Stimulated activated CD8-positive, alpha-beta memory T cell treated with anti-CD3 and anti-CD28 coated beads, Interleukin-12 subunit alpha, Interleukin-12 subunit beta, amount 100 ng/mL, for 1 hour (primary cell): Measurements from ENCODE around the gene NKIRAS2.
"Not testable (repeated sequence)": the region's sequence is repeated elsewhere in the genome, so short reads cannot be mapped to it uniquely, and the experiment has no call there.

Experiments
- DNase-seq: peaks from one replicate; pipeline ENCODE4 v3.0.0-alpha.2; 2020; ENCODE audit warnings: low read depth

NKIRAS2 gene

DNA sequence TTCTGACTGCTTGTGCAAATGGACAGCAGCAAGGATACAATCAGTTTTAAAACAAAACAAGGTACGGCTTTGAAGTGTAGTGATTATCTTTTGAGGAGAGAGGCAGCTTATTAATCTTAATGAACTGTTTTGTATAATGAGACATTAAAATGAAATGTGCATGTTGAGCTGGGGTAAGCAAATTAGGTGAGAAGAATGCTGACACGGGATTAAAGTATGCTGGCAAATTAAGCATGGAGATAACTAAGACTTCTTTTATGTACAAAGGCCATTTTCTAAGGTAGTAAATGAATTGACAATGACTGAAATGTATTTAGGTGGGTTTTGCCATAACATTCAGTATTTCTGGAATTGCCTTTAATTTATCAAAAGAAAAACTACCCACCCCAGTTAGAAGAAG is 21.4 kb upstream of the NKIRAS2 start:
- no peak for DNase-seq

DNA sequence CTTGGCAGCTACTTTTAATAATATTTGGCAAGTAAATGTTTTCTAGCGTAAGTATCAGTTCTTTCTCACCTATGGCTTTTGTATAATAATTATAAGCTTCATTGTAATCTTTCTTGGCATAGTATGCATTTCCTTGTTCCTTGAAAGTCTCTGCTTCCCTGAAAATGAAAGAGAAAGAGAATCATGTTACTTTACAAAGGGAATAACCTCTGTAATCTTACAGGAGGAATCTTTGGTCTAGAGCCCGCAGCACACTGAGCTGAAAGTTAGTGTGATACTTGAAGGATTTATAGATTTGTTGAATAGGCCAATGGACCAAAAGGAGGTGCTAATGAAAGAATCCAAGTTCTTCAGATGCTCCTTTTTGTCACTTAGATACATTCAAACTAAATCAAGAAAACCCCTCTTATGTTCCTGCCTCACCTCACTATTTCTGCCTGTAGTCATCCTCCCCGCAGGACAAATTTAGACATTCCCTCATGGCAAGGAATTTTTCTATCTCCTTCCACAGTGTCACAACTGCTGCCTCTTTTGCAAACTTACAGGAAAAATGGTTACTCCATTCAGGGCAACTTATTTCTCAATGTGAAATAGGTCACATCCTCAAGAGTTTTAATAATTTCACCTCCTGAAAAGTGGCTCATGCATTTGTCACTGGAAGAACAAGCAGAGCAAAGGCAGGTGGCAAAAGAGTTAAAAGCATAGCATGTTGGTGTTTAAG is 19.3 kb upstream of the NKIRAS2 start:
- DNase-seq, result no peak

DNA sequence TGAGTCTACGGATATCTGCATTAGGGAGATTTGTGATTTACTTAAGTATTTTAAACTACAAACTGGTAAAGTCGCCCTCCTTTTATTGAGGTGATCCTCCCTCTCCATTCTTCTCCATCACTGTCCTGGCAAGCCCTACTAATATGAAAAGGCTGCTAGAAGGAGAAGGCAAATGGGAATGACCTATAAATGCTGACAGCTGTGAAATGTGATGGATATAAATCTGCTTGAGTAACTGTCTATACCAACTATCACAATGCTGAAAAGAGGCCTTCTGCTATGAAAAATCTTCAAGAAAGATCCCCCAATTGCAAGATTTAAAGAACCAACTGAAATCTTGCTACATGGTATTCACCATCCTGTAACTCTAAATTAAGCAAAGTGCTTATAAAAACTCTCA is 18.2 kb upstream of the NKIRAS2 start:
- no peak for DNase-seq

DNA sequence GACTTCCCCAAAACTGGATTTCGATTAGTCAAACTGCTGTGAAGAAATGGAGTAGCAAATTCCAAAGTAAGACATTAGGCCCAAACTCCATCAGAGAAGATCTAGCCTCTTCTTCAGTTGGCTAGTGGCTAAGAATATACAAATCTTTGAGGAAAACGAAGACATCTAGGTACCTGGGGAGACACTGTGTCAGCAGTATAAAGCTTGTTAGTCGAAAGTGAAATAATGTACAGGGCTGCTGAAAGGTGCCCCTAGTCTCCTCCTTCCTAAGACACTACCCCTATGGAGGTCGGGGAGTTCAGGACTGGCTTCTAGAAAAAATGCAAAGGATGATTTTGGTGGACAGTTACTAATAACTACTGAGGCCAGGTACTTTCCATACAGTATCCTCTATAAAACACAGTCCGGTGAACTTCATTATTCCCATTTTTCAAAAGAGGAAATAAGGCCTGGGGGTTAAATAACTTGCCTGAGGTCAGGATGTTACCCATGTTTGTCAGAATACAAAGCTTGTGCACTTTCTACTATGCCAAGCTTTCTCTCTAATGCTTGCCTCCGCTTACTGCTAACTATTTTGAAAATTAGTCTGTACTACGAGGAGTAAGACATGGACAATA is 17.6 kb upstream of the NKIRAS2 start:
- no peak for DNase-seq

DNA sequence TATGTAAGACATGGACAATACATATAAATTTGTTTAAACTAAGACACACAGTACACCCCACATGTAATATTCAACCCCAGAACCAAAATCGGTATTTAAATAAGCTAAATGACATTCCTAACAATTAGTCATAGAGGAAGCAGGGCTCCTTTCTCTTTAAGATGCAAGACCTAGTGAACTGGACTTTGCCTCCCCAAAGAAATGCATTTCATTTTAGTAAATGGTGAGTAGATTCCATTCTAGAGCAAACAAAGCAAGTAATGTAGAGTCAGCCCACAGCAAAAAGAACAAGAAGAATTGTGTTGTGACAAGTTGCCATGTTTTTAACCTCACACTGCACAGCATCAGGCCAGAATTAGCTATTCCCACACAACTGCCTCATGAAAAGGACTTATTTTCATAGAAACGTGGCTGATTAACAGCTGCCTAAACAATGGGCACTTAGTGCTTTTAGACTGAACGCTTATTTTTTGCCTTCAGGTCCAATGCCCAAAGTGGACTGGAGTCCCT is 17.0 kb upstream of the NKIRAS2 start:
- no peak for DNase-seq

DNA sequence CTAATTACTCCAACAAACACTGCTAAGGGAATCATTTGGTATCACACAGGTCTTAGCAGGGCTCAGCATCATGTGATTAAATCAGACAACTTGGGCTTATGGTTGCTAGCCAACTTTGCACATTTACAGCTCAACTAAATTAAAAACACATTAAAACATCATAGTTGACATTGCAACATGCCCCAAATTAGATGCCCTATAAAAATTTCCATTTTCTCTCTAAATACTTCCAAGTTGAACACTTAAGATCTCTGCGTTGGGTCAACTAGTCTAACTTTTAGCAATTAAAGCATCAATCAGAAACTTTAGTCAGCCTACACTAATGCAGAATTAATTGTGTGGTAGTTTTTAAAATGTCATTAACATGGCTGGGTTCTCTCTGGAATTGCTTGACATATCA is 14.7 kb upstream of the NKIRAS2 start:
- no peak for DNase-seq

DNA sequence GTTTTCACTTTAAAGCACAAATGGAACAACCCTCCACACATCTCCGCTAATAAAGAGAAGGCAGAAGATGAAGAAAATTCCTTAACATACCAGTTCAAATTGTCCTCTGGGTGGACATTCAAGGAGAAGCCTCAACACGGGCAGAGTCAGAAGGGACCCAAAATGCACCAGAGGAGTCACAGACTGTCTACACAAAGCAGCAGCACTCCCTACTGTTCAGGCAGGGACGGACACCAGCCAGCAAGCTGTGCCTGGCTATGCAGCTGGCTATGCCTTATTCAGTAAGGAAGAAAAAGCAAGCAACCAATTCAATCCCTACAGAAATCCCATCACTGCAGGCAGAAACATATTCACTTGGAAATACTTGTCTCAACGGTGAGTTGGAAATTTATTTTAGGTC is 10.7 kb upstream of the NKIRAS2 start:
- DNase-seq, result no peak

DNA sequence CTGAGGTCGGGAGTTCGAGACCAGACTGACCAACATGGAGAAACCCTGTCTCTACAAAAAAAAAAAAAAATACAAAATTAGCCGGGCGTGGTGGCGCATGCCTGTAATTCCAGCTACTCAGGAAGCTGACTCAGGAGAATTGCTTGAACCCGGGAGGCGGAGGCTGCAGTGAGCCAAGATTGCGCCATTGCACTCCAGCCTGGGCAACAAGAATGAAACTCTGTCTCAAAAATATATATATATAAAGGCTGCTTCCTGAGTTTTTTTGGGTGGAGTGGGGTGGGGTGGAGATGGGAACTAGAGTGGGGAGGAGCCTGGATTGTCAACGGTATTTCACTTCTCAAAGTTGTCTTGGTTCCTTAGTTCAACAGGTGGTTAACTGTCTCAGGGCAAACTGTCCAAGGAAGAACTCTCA is 9.6 kb upstream of the NKIRAS2 start:
- not testable (repeated sequence) for DNase-seq

DNA sequence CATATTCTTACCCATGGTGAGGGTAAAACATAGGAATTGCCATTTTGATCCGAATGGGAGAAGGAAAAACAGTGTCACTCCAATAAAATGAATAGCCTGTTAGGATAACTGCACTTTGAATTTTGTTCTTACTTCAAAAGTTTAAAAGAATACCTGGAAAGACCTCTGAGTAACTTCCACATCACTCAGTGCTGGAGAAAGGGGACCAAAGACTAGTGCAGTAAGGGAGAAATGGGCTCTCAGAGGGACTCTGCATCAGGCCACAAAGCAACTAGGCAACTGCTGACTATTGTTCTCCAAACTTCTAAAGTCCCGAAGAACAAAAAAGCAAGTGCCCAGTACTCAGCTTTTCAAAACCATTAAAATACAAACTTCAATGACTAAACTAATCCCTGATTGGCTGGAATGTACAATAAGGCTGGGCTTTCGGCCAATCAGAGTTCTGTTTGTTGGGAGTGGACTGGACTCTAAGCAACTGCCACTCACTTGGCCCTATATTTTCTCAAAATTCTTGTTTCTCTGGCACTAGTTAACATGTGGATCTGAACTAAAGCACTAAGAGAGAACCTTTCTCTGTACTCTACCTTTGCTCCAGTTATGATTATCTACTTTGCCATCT is 8.9 kb upstream of the NKIRAS2 start:
- DNase-seq, result no peak

DNA sequence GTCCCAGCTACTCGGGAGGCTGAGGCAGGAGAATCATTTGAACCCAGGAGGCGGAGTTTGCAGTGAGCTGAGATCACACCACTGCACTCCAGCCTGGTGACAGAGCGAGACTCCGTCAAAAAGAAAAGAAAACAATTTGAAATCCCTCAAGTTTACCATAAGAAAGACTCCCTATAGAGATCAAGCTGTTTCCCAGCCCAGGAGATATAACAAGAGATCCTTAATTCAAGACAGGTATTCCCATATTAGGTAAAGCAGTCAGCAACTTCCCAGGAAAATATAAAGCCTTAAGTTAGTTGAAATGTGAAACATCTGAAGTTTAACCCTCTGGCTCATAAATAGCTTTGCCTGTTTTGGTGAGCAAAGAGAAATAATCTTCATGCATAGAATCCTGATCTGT is 7.5 kb upstream of the NKIRAS2 start:
- DNase-seq, result not testable (repeated sequence)

DNA sequence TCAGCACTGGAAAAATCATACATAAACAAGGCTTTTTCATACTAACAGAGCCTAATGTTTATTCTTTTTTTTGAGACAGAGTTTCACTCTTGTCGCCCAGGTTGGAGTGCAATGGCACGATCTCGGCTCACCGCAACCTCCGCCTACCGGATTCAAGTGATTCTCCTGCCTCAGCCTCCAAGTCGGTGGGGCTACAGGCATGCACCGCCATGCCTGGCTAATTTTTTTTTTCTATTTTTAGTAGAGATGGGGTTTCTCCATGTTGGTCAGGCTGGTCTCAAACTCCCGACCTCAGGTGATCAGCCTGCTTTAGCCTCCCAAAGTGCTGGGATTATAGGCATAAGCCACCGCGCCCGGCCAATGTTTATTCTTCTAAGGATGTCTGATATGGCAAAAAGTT is 6.2 kb upstream of the NKIRAS2 start:
- DNase-seq, result not testable (repeated sequence)

DNA sequence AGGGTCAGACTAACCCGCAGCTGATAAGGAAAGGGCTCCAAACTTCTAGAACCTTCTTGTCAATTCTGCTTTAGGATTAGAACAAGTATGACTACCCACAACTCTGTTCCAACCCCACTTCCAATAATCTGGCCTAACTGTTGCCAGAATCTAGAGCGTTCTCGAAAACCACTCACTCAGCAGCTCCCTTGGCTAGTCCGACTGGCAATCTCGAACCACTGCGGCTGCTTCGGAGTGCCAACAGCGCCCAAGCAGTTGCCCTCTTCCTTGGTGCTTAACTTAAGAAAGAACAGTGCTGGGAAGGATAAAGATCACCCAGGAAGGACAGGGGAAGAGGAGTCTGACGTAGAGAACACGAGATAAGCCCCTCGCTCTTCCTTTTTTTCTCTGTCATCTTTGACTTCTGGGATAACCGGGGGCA is 3.5 kb upstream of the NKIRAS2 start:
- DNase-seq, result no peak

DNA sequence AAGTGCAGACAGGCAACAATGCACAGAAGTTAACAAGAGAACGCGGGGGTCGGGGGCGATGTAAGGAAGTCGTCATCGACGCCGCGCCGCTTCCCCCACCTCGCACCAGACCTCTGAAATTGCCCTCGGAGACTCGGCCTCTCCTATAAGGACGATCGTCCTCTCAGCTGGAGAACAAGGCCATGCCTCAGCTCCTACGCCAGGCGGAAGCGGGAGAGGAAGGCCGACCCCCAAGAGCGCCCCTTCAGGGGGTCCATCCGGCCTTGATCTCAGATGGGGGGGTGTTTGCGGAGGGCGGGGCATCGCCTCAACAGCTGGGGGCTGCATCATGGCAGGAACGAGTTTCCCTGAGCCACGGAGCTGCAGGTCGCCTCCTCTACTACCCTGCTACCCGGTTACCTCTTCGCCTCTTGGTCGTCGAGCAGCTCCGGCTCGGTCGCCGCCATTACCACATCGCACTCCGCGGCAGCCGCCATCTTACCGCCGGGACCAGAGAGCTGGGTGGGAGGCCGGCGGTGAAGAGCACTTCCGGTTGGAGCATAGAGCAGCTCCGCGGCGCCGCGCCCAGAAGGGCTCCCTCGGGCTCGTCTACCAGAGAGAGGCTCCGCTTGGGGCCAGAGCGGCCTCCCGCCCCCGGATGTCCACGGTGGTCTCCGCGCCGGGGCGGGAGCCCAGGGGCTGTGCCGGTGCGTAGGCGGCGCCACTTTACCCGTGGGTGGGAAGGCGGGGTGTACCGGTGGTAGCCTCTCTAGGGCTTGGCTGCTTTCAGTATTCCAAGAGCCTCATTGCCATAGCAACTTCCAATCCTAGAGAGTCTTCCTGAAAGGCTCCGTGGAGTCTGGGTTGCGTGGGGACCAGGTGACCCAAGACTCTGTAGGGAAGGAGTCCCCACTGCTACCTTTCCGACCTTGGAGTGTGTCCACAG is 2.7 kb upstream of the NKIRAS2 start, which contains the start of gene DNAJC7:
DNAJC7 (minus strand) TSS at position 499 of the 925 bp plus-strand sequence; CDS start at position 476, 23 bp downstream.
- peak; percentile 81 for DNase-seq

DNA sequence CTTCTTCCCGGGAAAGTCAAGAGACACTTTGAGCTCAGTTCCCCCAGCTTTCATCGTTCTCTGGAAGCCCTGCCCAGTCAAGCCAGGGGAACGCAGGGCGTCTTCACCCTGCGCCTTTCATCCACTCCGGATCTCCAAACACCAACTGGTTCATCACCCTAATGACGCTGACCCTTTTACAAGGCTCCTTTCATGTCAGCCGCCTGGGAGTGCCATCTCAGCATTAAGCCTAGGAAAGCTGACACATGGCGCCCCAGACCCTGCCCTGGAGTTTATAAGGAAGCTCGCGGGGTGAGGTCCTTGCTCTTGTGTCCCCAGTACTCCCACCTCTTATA is 2.1 kb upstream of the NKIRAS2 start:
- no peak for DNase-seq

DNA sequence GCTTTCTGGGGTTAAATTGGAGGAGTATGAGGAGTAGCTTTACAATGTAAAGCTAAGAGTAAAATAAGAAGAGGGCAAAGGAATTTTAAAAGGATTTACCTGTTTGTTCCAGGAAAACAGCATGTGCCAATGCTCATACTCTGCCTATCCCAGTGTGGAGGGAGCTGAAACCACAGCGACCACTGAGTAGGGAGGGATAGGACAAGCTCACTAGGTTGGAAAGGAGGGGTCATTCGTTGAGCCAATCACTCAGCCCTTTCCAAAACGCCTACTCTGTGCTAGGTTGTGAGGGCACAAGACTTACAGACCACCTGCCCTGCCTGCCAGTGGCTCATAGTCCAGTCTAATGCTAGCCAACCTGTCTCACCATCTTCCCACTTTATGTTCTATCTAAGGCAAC is 1.6 kb upstream of the NKIRAS2 start:
- no peak for DNase-seq

DNA sequence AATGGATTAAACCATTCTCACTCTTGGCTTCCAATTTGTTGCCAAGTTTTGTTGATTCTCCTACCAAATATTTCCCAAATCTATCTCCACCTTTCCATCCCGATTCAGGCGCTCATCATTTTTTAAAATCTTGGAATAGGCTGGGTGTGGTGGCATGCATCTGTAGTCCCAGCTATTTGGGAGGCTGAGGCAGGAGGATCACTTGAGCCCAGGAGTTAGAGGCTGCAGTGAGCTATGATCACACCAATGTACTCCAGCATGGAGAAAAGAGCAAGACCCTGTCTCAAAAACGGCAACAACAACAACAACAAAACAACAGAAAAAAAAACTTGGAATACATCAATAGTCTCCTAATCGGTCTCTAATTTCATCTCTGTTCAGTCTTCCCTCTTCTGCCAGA is 902 bp upstream of the NKIRAS2 start:
- DNase-seq, result no peak

DNA sequence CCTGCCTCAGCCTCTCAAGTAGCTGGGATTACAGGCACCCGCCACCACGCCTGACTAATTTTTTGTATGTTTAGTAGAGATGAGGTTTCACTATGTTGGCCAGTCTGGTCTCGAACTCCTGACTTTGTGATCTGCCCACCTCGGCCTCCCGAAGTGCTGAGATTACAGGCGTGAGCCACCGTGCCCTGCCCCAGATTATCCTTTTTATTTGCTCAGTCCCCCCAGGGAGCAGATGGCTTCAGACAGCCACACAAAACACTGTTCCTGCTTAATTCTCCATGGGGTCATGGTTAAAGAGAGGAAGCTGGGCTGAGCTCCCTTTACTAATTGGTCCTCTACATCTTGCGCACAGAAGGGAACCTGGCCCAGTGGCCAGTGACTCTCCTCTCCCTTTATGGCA is 955 bp downstream of the NKIRAS2 start:
- DNase-seq, result not testable (repeated sequence)

DNA sequence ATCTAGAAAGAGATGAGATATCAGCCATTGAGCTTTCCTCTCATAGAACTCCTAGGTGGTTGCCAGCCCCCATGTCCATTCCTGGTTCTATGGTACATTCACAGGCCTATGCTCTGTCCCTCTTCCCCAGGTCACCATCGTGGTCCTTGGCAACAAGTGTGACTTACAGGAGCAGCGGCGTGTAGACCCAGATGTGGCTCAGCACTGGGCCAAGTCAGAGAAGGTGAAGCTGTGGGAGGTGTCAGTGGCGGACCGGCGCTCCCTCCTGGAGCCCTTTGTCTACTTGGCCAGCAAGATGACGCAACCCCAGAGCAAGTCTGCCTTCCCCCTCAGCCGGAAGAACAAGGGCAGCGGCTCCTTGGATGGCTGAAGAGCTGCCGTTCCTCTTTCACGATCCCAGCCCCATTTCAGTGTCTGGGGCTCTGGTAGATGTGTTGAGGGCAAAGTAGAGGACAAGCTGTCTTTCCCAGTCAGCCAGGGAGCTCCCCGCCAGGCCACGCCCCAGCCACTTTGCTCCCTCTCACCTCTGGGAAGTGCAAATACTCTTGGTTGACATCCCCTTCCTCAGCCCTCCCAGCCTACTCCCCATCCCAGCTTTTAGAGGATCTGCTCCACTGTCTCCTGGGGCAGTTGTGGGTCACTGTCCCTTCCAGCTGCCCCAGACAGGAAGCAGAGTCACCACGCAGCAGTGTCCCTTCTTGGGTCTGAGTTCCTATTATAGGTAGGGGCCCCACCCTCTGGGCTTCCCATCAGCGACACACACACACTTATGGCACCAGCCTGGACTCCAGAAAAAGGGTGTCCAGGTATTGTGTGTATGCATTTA is 3.8 kb downstream of the NKIRAS2 start:
- DNase-seq, result no peak

DNA sequence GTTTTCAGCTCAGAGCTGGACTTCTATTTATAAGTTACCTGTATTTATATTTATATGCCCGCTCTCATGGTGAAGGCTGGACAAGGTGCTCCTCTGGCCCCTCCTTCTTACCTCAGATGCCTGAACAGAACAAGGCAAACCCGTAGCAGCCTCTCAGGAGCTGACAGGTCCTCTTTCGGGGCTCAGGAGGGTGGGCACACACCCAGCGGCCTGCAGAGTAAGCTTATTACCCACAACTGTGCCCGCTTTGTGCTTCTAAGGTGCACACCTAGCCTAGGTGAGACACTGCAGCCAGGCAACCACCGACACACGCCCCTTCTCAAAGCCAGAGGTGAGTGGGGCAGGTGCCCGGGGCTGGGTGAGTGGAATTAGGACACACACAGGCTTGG is 5.3 kb downstream of the NKIRAS2 start:
- no peak for DNase-seq

DNA sequence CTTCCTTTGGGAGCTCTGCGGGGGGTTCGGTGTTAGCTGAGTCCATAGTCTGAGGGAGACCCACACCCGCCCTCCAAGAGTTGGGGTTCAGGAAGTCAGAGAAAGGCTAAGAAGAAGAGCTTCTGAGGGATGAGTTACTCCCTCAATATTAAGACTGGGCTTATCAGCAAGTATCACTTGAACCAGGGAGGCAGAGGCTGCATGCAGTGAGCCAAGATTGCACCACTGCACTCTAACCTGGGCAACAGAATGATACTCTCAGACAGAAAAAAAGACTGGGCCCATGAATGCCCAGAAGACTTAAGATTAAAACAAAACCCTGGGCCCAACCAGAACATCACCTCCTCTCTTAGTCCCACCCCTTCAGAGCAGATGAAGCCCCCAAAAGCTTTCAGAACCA is 6.0 kb downstream of the NKIRAS2 start:
- no peak for DNase-seq

DNA sequence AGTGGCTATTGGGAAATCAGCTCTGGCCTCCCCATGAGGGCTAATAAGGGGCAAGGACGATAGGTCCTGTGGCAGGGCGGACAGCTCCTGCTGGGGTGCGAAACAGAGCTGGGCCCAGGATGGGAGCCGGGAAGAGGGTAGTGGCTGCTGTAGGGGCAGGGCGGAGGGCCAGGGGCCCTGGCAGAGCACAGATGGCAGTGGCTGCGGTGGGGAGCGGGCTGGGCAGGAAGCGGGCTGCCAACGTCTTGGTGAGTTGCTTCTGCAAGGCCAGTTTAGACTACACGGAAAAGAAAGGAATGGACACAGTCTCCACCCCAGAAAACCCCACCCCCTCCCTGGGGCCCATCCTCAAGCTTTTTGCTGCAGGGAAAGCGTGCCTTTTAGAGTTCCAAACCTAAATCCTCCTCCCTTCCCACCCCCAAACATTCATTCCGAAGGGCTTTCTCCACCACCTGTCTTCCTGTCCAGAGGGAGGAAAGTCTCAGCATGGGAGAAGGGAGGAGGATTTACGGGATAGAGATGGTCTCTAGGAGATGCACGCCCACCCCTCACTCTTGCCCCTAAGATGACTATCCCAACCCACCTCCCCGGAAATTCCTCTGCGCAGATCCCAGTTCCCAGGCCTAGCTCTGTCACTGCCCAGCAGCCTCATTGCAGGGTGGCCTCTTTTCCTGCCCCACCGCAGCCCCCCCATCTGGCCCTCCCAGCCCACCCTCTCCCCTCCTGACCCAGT is 7.1 kb downstream of the NKIRAS2 start:
- no peak for DNase-seq
